ENCODE measurements around the gene DENND6B.

GRCh38 chr22:50270666-50271394 is 56.0 kb downstream of the DENND6B start:
- TF ChIP-seq CTCF (IDR thresholded peaks at IDR 0.05; ENCODE audit: low read depth, low read length, missing input control) (no peak), SP1 (IDR thresholded peaks at IDR 0.05) (no peak), HNF4A (conservative IDR thresholded peaks at IDR 0.05) (no peak), TAF1 (conservative IDR thresholded peaks at IDR 0.05) (no peak), YY1 (IDR thresholded peaks at IDR 0.05) (no peak), RAD21 (IDR thresholded peaks at IDR 0.05) (no peak), GABPA (IDR thresholded peaks at IDR 0.05 in 1 of 2, conservative IDR thresholded peaks at IDR 0.05 in 1 of 2) (no peak), RXRA (IDR thresholded peaks at IDR 0.05) (no peak), REST (IDR thresholded peaks at IDR 0.05) (peak; percentile 99), FOXA1 (IDR thresholded peaks at IDR 0.05) (no peak)
- TF ChIP-seq, protein P1, sequence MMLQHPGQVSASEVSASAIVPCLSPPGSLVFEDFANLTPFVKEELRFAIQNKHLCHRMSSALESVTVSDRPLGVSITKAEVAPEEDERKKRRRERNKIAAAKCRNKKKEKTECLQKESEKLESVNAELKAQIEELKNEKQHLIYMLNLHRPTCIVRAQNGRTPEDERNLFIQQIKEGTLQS (IDR thresholded peaks at IDR 0.05): no peak

All from liver (tissue), 3 donors.